CD4-positive, alpha-beta T cell treated with Interferon alpha-2 for 1 hour (primary cell): ENCODE measurements around the gene RSPH3.
"Not testable (repeated sequence)": the region's sequence is repeated elsewhere in the genome, so short reads cannot be mapped to it uniquely, and the experiment has no call there.

ENCODE experiments used
- DNase-seq, 2 donors: peaks; one replicate each; pipeline ENCODE4 v3.0.0-alpha.2; 2020 to 2022

Gene RSPH3

GRCh38 chr6:158972241-158973233 is 27.5 kb downstream of the RSPH3 start:
- peak in 1 of 2 donors; percentile 71 for DNase-seq

DNA sequence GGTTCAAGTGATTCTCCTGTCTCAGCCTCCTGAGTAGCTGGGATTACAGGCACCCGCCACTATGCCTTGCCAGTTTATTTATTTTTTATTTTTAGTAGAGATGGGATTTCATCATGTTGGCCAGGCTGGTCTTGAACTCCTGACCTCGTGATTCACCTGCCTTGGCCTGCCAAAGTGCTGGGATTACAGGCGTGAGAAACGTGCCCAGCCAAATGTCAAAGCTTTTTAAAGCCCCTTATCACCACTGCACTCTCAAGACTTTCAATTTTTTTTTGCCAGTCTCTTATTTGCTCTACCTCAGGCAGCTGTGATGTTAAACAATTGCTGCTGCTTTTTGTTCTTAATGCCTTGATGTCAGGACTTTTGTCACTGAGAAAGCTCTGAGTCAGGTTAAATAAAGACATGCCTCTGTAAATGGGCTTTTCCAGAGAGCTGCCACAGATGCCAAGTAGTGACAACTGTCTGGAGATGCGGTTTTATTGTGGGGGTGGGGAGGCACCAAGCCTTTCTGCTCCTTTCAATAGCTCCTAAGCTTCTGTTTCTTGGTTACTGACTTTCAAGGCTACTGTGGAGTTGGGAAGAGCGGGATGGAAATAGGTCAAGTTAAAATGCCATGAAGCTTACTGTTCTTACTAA is 29.2 kb downstream of the RSPH3 start:
- no peak for DNase-seq

DNA sequence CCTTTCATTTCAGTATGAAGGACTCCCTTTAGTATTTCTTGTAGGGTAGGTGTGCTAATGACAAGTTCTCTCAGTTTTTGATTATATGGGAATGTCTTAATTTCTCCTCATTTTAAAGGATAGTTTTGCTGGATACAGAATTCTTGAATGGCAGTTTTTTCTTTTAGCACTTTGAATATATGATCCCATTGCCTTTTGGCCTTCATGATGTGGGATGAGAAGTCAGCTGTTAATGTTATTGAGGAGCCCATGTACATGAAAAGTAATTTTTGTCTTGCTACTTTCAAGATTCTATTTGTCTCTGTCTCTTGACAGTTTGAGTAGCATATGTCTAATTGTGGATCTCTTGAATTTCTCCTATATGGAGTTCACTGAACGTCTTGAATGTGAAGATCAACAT is 30.9 kb downstream of the RSPH3 start:
- DNase-seq = no peak

GRCh38 chr6:158963020-158963808 is 36.8 kb downstream of the RSPH3 start:
- no peak for DNase-seq

DNA sequence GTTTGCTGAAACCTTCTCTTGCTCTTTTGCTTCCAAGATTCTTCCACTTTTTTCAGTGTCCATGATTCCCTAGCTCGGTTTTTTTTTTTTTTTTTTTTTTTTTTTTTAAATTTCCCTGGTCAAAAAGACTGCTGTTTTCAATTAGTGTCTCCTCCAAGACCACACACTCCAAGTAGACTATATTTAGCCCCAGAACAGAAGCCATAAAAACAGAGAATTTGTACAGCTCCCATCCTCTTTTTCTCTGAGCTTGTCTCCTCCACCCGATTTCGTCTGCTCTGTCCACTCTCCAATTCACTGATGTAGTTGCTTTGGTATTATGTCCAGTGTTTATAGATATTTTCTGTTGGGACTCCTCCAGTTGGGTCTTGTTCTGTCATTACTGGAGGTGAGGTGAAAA is 37.6 kb downstream of the RSPH3 start:
- no peak for DNase-seq

DNA sequence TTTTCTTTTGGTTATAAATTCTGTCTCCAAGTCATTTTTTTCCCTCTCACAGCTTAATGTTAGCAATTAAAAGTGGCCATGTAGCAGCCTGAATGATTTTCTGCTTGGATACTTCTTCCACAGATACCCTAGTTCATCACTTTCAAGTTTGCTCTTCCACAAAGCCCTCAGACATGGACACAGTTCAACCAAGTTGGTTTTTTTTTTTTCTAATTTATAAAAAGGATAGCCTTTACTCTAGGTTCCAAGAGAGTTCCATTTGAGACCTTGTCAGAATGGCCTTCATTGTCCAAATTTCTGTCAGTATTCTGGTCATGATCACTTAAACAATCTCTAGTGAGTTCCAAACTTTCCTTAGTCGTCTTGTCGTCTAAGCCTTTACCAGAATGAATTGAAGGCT is 40.0 kb downstream of the RSPH3 start:
- no peak for DNase-seq

GRCh38 chr6:158959552-158959951 is 40.5 kb downstream of the RSPH3 start:
- DNase-seq = no peak

- DNase-seq = peak; percentile 26 to 37
These were observed 41.3 kb downstream of the RSPH3 start for GRCh38 chr6:158958504-158959386.

- DNase-seq = no peak
These were observed 44.7 kb downstream of the RSPH3 start for GRCh38 chr6:158955255-158955654.

- DNase-seq = no peak
These were observed 45.2 kb downstream of the RSPH3 start for GRCh38 chr6:158954753-158955152.

DNA sequence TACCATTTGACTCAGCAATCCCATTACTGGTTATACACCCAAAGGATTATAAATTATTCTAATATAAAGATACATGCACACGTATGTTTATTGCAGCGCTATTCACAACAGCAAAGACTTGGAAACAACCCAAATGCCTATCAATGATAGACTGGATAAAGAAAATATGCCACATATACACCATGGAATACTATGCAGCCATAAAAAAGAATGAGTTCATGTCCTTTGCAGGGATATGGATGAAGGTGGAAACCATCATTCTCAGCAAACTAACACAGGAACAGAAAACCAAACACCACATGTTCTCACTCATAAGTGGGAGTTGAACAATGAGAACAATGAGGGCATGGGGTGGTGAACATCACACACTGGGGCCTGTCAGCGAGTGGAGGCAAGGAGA is 48.0 kb downstream of the RSPH3 start:
- DNase-seq = not testable (repeated sequence)

GRCh38 chr6:158951565-158951964 is 48.4 kb downstream of the RSPH3 start:
- not testable (repeated sequence) for DNase-seq

GRCh38 chr6:158947284-158947683 is 52.7 kb downstream of the RSPH3 start:
- no peak for DNase-seq

GRCh38 chr6:158943380-158944032 is 56.5 kb downstream of the RSPH3 start:
- no peak for DNase-seq

- DNase-seq = no peak
These were observed 57.7 kb downstream of the RSPH3 start for GRCh38 chr6:158942349-158942748.

DNA sequence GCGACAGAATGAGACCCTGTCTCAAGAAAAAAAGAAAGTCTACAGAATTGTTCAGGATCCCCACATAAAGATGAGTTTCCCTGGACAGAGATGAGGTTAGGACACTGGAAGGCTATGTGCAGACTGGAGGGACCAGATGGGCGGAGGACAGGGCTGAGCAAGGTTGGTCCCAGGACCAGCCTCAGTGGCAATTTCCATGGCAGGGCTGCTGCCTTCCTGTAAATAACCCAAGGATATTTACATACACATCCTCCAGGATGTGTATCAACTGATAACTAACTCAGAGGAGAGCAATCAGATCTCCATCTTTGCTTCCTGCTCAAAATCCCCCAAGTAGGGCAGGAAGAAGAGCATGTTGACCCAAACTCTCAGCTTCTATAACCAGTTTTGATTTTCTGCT is 58.8 kb downstream of the RSPH3 start:
- DNase-seq = no peak

DNA sequence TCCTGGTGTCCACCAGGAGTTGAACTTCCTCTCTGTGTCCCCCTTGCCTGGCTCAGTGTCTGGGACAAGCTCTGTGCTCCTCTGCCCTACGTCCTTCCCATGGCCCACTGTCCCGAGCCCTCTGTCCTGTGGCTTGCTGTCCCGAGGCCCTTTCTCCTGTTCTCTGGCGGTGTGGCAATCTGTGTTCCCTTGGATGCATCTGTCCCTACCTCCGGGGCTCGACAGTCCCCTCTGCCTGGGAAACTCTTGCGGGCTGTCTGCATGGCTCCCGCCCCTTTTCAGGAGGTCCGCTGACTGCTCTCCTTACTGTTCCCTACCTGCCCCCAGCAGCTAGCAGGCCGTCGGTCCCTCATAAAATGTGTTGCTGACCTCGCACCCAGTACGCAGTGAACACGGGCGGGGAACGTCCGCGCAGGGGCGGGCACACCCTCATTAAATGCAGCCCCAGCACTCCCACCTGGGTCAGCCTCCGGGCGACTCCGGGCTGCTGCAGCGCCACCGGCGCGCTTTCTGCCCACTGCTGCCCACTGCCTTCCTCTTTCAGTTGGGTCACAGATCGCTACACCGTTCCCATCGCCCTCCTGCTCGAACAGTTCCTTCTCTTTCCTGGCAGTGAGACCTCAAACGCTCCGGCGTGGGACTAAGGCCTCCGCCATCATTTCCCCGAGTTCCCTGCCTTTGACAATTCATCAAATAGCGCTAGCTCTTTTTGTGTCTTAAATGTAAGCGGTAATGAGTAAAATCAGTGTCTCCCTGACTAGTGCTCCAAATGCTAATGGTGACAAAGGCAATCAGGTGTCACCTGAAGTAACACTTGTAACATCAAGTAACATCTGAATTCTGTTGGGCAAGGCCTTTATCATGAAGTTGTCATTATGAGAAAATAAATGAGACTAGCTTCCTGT is 60.5 kb downstream of the RSPH3 start:
- no peak for DNase-seq

DNA sequence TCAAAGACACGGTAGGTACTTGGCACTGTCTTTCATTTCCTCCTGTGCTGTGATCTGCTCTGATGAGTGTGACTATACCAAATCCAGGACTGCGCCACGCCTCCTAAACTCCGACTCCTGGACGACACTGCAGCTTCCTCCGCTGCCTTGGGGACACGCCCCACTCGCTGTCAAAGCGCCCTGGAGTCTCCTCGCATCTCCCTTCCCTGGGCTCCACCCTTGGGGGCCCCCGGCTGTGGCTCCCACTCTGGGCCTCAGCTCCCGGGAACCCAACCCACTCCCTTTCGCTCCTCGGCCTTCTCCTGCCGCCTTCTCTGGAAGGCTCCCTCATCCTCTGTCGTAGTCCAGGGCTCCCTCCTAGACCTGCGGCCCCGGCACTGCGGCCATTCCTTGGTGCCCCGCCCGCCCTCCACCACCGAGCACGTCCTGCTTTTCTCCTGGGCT is 61.2 kb downstream of the RSPH3 start:
- peak in 1 of 2 donors; percentile 25 for DNase-seq

DNA sequence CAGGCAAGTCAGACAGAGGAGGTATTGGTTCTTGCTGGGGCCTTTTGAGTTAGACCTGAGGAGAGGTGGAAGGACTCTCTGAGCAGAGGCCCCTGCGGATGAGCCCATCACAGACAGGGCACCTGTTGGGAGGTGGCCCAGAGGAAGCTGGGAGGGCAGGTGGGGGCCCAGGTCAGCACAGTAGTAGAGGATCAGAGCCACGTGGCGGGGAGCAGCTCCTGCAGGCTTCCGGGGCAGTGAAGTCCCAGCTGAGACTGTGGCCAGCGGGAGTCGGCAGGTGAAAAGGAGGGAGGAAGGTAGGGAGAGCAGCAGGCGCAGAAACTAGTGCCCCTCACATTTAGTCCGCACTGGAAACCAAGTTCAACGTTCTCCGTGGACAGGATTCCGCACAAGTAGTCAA is 61.8 kb downstream of the RSPH3 start:
- DNase-seq = no peak

DNA sequence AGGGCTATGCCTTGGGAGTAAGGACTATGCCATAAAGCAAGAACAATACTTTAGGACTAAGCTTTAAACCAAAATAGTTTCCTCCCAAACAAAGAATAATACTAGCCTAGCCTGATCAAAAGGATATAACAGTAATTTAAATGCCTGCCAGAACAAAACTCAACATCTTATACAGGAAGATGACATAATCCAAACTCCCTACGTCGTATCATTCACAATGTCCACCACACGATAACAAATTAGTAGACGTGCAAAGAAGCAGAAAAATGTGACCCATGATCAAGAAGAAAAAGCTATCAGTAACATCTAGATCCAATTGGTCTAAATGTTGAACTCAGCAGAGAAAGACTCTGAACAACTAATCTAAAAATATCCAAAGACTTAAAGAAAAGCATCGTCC is 65.8 kb downstream of the RSPH3 start:
- no peak for DNase-seq
